HG03432 (cell line): ENCODE measurements around the gene SEPTIN8.

ENCODE experiments used
- ATAC-seq: cut with Tn5 transposase; IDR thresholded peaks from one replicate; pipeline ENCODE4 v1.9.1; 2021; ENCODE audit warnings: mild to moderate bottlenecking, moderate library complexity; ENCODE audit not compliant: unreplicated experiment

SEPTIN8 gene

DNA sequence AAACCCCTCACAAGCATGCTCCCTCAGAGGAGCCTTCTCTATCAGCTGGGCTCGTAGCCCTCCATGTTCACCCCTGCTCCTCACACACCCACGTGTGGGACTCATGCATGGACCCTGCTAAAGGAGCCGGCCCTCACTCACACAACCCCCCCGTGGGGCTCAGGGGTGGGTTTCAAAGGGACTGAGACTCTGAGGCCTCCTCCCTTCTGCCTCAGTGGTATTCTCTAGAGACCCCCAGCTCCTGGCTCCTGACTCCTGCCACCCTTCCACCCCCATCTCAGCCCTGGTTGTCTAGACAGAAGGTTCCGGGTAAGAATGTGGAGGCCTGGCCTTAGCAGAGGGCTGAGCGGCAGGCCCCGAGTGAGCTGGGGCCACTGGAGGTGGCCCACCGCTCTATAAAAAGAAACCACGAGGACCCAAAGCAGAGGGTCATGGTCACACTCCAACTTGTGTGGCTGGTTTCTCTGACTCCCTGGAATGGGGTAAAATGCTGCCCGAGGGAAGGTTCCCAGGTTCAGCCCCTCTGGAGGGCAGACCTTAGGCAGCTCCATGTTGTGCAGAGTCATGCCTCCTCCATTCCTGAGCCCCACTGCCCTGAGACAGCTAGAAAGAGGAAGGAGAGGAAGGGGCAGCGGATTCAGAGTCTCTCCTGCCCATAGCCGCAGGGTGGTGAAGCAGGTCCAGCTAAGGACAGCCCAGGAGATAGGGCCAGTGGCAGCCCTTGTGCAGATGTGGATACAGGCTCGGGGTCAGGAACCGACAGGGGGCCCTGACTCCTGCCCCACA lies 10.8 kb downstream of the SEPTIN8 start:
- no peak for ATAC-seq

DNA sequence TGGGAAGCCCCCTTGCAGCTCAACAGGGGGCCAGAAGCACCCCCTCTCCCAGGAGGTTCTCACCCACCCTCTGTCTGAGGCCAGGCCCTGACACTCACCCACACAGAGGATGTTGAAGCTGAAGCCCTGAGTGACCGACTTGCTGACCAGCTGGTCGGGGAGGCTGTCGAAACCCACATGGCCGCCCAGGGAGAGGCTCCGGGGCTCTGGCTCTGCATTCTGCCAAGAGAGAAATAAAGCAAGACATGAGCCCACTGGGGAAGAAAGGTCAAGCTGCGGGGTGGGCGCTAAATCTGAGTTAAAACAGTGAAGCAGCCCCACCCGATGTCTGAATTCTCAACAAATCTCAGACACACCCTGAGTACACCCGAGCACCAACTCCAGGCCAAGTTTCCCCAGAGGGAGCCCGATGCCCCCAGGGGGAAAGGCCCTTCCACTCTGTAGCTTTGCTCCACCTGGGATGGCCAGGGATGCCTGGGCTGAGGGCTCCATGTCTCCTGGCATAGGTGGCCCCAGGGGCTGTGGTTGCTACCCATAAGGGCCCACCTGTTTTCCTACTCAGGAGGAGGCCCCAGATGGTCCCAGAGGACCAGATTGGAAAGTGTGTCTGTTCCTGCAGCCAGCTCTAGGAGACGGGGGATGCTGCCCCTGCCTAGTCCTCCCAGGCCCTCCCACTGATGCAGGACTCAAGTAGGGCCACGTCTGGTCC lies 11.6 kb downstream of the SEPTIN8 start:
- no peak for ATAC-seq

DNA sequence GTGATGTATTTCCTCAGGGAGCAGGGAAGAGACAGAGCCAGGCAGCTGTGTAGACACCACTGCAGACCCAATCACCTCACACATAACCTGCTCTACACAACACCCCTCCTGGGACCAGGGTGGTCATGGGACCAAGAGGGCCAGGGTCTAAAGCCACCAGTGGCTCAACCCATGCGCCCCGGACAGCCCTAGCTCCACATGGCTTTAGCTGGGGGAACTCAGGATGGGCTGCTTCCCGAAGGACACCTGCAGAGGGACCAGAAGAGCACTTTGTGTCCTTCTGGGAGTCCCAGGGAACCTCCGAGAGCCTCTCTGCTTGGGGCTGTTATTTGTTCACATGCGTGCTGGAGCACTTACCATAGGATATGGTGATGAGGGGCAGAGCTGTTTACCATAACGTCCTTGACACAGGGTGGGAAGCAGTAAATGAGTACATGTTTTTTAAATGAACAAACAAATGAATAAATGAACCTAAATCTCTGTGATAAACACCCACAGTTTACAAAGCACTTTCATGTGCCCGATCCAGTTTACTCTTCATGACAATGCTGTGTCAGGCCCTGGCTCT lies 12.3 kb downstream of the SEPTIN8 start:
- no peak for ATAC-seq

DNA sequence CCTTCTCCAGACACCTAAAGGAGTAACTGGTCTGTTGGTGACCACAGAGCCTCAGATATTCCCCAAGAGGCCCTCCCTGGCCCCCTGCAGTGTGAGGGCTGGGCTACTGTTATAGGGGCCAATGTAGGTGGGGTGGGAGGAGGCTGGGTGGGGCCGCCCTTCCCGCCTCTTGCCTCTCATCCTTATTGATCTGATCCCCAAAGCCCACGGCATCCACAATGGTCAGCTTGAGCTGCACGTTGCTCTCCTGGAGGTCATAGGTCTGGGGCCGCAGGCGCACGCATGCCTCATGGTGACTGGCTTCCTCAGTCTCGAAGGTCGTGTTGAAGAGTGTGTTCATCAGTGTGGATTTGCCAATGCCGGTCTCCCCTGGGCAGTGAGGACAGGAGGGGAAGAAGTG lies 13.0 kb downstream of the SEPTIN8 start:
- ATAC-seq: no peak

DNA sequence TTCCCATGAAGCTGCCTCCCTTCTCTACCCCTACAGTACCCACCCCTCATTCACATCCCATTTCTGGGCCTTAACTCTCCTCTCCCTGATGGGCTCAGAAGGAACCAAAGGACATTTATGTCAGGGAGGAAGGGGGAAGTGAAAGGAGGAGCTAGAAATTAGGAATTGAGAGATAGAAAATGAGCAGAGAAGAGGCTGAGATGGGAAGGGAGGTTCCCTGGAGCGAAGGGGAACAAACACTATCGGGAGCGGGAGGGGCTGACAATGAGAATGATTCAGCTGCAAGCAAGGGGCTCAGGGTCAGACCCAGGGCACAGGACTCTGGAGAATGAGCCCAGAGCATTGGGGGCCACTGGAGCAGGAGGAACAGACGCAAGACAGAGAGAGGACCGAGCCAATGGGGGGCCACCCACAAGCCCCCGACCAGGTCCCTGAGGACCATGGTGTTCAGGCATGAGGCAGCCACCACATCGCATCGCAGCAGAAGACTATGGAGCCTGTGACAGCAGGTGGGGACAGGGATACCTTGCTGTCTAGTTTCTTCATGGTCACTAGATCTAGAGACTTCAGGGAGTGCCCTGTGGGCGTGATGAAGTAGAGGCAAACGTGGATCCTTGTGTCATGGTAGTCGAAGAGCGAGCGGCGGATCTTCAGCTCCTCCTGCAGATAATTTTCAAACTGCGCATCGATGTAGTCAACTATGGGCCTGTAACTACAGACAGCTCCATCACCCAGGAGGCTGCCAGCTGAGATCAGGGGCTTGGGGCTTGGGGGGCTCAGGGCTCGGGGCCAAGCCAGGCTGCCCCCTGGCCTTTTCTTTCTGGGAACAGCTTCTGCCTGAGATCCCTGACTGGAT lies 13.6 kb downstream of the SEPTIN8 start:
- ATAC-seq: no peak

DNA sequence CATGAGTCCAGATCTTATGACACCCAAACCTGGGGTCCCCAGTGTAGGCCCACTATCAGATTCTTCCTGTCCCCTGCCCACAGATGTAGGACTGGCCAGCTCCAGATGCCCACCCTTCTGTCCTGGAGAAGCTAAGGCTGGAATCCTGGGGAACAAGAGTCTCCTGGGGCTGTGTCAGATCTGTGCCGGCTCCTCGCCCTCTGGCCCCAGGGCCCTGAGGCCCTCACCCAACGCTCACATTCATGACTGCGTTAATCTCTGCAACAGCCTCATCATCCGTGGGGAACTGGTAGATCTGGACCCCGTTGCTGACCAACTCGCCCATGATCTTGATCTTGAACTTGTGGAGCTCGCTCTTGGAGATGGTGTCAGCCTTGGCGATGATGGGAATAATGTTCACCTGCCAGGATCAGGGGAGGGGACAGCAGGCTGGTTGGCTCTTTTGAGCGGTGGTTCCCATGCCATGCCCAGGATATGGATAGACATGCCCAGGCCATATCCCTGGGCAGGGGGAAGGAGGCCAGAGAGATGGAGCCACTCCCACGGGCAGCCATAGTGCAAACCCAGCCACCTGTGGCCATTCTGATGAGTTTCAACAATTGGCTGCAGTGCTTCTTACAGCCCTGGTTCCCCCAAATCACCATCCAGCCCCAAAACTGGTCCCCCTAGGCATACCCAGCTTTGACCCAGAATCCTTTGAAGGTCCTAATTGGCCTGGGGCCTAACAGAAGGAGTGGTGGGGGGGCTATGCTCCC lies 14.6 kb downstream of the SEPTIN8 start:
- no peak for ATAC-seq

DNA sequence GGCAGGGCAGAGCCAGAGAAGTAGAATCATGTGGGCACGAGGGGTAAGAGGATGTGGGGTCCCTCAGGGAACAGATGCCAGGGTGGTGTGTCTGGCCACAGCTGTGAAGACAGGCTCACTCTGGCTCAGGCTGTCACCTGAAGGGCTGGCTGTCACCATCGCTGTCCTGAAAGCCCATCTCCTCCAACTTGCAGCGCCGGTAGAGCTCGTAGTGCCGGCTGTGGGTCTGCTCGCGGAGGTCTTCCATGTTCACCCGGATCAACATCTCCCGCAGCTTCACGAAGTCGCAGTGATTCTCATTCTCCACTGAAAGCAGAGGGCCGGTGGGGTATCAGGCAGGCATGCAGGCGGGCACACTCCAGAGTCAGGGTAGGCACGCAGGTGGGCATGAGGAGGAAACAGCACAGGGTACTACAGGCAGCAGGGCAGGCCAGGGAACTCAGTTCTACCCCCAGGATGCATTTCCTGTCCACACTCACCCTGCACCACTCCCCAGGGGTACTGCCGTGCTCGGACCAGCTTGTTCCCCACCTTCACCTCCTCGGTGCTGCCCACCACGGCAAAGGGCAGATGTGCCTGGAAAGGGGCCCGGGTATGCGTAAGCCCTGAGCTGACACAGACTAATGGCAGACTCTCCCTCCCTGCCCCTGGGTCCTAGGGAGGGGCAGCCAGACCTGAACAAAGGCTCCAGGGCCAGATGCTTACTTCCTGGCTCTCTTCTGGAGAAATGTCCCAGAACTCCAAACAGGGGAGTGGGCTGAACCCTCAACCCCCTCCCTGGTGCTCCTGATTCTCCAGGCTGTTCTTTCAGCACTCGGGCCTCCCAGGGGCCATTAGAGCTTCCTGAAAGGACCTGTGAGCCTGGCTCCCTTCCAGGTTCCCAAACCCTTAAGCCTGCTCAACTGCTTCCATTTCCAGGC lies 15.5 kb downstream of the SEPTIN8 start:
- ATAC-seq: no peak

DNA sequence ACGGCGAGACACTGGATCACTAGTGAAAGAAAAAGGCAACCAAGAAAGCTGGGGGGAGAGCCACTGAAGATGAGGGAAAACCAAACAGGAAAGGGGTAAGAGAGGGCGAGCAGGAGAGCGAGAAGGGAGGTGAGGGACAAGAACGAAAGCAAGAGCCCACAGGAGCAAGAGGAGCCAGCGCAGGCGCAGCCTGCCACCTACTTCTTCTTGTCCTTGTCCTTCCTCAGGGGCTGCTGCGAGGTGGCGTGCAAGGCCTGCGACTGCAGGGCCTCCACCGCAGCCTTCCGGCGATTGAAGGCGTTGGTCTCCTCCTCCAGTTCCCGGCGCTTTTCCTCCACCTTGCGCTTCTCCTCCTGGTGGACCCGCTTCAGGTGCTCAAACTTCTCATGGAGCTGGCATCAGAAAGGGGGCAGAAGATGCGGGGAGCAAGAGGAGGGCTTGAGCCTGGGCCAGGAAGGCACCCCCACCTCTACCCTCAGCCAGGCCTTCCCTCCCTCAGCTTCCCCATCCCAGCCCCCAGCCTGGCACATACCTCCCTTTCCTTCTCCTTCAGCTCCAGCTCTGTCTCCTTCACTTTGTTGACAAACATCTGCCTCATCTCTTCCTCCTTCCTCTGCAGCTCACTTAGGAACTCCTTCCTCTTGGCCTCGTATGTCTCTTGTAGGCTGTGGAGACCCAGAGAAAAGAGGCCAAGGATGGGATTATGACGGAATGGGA lies 16.3 kb downstream of the SEPTIN8 start:
- ATAC-seq: no peak

DNA sequence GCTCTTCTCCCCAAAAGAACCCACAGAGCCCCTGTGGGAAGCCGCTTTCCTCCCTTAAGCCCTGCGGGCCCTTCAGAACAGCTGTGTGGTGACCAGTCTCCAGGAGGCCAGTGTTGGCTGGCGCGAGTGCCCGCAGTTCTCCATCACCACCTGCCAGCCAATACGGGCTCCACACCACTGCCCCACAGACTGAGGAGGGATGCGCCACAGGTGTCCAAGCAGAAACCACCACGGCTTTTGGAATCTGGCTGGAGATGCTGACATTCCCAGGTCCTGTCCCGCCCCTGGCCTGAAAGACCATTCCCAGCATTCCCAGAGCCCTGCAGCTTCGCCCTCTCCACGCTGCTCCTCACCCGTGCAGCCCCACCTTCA lies 17.0 kb downstream of the SEPTIN8 start:
- ATAC-seq: no peak

DNA sequence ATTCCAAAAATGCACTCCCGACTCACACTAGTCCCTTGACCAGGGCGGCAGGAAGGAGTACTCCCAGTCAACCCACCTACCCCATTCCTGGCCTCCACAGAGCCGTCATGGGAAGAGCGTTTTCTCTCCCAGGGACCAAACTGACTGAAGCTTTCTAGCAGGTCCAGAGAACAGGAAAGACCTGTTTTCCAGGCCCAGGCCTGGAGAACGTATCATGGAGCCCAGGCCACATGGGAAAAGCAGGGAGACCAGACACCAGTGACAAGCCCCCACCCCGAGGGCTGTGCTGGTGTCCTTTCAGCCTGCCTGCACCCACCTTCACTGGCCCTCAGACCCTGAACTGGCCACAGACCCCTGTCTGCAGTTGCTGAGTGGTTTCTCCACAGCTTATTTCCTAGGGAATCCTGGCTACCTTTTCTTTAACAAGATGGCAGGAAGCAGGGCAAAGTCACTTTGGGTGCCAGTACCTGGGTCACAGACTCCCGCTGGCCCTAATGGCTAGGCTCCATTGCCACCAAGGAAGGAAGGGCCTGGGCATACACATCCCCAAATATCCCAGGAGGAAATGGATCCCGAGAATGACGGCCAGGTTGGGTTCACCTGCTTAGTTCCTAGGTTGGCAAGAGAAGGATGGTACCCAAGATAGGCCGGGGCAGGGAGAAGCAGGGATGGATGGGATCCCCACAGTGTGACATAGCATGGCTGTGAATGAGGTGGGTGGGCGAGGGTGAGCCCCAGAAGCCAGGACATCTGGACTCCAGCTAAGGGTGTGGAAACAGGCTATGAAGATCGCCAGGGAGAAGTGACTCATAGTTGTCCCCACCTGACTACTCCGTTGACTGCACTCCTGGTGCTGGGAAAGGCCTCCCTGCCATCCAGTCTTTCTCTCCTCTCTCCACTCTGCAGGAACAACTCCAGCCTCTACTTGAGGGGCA lies 17.7 kb downstream of the SEPTIN8 start:
- no peak for ATAC-seq

DNA sequence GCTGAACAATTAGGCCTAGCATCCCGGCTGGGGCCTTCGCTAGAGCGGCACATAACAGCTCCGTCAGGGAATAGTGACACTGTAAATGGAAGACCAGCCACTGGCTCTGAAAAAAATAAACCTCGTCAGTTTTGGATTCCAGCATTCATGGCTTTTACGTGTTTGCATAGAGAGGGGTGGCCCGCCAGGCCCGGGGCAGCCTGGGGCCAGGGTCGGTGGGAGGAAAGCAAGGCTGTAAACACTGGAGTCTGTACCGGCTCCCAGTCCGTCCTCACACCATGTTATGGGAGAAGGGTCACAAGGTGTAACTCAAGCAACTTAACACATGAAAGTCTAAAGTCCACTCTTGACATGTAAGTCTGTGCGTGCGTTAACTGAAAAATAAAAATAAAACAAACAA lies 18.6 kb downstream of the SEPTIN8 start:
- ATAC-seq: no peak

DNA sequence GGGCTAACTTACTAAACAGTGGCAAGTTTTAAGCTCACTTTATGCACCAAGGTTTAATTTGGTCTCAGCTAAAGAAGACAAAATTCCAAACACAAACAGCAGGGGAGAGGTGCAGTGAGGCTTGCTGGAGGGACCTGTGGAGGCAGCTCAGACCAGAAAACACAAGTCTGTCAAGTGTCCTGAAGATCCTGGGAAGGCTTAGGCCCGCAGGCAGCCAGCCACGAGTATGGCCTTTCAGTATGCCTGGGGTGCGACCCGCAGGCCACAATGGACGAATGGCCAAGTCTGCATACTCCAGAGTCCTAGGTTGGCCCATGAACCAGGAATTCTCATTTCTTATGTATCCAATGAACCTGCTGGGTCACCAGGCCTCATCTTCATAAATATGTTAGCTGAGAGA lies 20.5 kb downstream of the SEPTIN8 start:
- ATAC-seq: no peak

DNA sequence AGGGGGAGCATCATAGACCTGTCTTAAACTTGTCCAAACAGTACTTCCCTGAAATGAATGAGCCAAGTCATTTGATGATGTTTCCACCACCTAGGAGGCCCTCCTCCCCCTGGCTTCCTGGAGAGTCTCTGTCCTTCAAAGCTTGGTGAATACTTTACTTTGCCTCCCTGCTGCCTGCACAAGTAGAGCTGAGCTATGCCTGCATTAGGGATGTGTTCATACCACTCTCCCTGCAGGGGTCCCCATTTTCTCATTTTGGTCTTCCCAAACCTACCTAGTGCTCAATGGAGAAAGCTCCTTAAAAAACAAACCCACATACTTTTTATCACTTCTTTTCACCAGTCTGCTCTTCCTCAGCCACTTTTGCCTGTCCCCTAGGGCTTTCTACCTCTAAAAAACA lies 22.1 kb downstream of the SEPTIN8 start:
- no peak for ATAC-seq

DNA sequence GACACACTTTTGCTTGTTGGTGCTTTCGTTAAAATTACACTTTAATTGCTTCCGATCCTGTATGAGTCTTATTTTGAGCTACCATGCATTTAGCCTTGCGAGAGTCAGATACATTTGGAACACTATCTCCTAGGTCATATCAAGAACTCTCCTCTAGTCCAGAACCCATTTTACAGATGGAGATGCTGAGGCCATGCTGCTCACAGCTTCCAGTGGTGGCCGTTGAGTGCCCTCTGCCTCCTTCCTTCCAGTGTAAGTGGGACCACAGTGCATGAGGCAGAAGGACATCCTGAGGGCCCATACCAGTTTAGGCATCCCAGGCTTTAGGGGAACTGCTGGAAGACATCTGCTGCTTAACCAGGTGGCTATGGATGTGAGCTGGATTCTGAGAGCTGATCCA lies 22.9 kb downstream of the SEPTIN8 start:
- ATAC-seq: no peak

DNA sequence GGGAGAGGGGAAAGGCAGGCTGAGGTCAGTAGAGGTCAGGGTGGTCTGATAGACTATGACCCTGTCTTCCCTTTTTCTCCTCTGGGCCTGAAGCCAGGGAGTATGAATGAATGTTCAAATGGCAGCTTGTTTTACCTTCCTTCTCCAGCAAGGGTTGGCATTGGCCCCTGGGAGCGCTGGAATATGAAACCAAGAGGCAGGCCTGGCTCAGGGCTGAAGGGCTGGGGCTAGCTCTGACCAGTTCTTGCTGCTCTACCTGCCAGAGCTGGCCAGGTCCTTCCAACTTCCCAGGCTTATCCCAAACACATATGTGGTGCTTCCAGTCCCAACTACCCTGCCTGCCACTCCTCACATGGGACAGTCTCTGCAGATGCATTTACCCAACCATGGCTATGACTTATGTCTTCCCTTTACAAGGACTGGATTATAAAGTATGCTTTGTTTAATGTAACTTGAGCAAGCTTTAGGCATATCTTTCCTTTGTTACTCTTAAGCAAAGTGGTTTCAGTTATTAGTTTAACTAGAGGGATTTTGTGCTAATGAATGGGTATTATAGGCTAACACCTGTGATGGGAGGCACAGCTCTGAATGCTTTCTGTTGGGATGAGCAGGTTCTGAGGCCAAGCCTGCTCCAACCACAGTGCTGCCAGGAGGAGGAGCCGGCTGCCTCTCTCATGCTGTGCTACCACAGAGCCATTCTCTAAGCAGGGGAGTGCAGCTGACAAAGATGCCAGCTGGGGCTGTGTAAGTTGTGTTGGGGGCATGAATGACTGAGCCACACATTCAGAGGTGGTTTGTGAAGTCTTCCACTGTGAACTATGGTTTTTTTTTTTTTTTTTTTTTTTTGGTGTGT lies 23.7 kb downstream of the SEPTIN8 start:
- ATAC-seq: no peak

DNA sequence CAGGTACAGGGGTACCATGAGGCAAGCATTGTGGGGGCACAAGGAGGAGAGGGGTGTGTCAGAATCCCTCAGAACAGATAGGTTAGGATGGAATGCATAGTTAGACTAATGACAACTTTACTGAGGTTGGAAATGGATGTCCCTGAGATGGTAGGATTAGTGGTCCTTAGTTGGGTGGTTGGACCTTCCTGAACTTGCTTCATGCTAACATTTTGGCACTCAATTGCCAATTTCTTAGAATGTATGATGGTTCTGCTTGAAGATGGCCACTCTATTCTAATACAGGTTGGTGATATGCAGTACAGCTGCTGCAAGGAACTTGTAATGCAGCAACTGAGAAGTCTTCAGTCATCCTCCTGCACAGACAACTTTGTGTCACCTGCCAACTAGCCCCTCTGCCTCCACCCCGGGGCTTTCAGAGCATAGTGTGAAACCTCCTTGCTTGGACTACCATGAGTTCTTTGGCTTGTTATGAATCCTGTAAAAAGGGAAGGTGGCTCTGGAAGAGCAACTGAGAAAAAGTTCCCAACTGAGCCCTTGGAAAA lies 24.4 kb downstream of the SEPTIN8 start:
- no peak for ATAC-seq
